Upper lobe of left lung (tissue), 6 donors: ENCODE results near the gene RHBG. TPM values are rescaled to one million over a fixed set of nuclear protein-coding genes. Genes with fewer than 3 reads are reported as not detected.

Experiments used
- ATAC-seq, 2 donors: fragments of 200-7000 bp; cut with Tn5 transposase; one replicate each; pipeline ENCODE4 v1.9.1; 2022; ENCODE audit warnings: mild to moderate bottlenecking in 2 of 2, moderate library complexity in 2 of 2; ENCODE audit not compliant: low FRiP score in 2 of 2
- DNase-seq, 2 donors: peaks; one replicate each; pipeline ENCODE4 v3.0.0-alpha.2; 2019 to 2020
- H3K27ac ChIP-seq, 4 donors: fragments of 200-600 bp; sonication (generic); one replicate each; pipeline ENCODE4 v1.5.1; 2016 to 2019
- H3K27me3 ChIP-seq, 4 donors: fragments of 200-600 bp; sonication (generic); one replicate each; pipeline ENCODE4 v1.5.1; 2017 to 2019
- H3K36me3 ChIP-seq, 4 donors: fragments of 200-600 bp; sonication (generic); one replicate each; pipeline ENCODE4 v1.5.1; 2016 to 2019
- H3K4me1 ChIP-seq, 4 donors: fragments of 200-600 bp; sonication (generic); one replicate each; pipeline ENCODE4 v1.5.1; 2018 to 2019
- H3K4me3 ChIP-seq, 4 donors: fragments of 200-600 bp; sonication (generic); one replicate each; pipeline ENCODE4 v1.5.1; 2017 to 2019; ENCODE audit warnings: mild to moderate bottlenecking in 2 of 4, moderate library complexity in 1 of 4
- H3K9me3 ChIP-seq, 4 donors: fragments of 200-600 bp; sonication (generic); one replicate each; pipeline ENCODE4 v1.5.1; 2018 to 2019
- EP300 ChIP-seq, 4 donors: sonication (generic); formaldehyde crosslinking; IDR thresholded peaks; one replicate each; pipeline ENCODE4 v1.5.1; 2017; ENCODE audit warnings: antibody characterized with exemption in 4 of 4, control low read depth in 2 of 4
- POLR2A ChIP-seq, 4 donors: fragments of 450-650 bp; IDR thresholded peaks; one replicate each; pipeline ENCODE4 v1.5.1; 2016 to 2017; ENCODE audit warnings: antibody characterized with exemption in 4 of 4, mild to moderate bottlenecking in 2 of 4
- POLR2AphosphoS5 ChIP-seq, 2 donors: sonication (generic); formaldehyde crosslinking; IDR thresholded peaks; one replicate each; pipeline ENCODE4 v1.5.1; 2017; ENCODE audit warnings: antibody characterized with exemption in 2 of 2
- WGBS, 2 donors: methylation state at CpG; one replicate each; pipeline ENCODE4 v1.1.5; 2017 to 2018; 5-methylcytosine and 5-hydroxymethylcytosine counted together
- total RNA-seq, 6 donors: library from RNA; depleted of rRNA in 4 of 6; stranded (reverse); fragments of >200 nt in 4 of 6; gene quantifications; one replicate each; pipeline versions ENCODE4 v1.1.0 to v1.2.1, GENCODE V29; 2016 to 2021
- TF ChIP-seq, protein P1 (sequence below), 6 experiments: fragments of 450-650 bp in 4 of 6; fragments of 200-600 bp in 2 of 6; sonication (generic) in 2 of 6; IDR thresholded peaks; one replicate each; pipeline ENCODE4 v1.5.1; 2016 to 2019; ENCODE audit warnings: antibody characterized with exemption in 6 of 6
- donor health status: DM: no; HTN: no; CAD: no; lungs with moderate emphysema.
- donor health status: DM: no; HTN: yes; CAD: no; lungs with severe emphysema.

Gene RHBG
- total RNA-seq, 6 donors from 2014 or later: 0.24 TPM; not detected in 5

DNA sequence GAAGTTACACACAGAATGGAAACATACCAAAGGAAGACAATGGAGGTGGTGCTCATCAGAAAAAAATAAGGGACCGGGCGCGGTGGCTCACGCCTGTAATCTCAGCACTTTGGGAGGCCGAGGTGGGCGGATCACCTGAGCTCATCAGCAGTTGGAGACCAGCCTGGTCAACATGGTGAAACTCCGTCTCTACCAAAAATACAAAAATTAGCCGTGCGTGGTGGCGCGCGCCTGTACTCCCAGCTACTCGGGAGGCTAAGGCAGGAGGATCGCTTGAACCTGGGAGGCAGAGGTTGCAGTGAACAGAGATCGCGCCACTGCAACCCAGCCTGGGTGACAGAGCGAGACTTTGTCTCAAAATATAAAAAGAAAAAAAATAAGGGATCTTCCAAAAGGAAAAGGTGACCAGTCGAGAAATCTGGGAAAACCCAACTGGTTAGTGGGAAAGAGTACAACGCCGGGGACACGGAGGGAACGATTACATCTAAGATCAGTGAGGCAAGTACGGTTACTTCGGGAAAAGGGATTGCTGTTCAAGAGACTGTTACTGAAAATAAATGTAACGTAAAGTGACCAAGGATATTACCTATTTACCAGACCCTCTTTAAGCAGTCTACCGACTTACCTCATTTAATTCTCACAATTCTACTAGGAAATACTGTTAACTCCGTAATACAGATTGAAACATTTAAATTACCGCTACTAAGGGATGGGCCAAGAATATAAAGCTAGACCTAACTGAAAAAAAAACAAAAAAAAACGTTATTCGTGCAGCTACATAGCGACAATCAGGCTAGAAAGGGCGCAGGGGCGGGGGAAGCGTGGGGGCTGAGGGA, 31.7 kb upstream of the RHBG start:
- TF ChIP-seq, protein P1, sequence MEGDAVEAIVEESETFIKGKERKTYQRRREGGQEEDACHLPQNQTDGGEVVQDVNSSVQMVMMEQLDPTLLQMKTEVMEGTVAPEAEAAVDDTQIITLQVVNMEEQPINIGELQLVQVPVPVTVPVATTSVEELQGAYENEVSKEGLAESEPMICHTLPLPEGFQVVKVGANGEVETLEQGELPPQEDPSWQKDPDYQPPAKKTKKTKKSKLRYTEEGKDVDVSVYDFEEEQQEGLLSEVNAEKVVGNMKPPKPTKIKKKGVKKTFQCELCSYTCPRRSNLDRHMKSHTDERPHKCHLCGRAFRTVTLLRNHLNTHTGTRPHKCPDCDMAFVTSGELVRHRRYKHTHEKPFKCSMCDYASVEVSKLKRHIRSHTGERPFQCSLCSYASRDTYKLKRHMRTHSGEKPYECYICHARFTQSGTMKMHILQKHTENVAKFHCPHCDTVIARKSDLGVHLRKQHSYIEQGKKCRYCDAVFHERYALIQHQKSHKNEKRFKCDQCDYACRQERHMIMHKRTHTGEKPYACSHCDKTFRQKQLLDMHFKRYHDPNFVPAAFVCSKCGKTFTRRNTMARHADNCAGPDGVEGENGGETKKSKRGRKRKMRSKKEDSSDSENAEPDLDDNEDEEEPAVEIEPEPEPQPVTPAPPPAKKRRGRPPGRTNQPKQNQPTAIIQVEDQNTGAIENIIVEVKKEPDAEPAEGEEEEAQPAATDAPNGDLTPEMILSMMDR (IDR thresholded peaks at IDR 0.05): no peak
- TF ChIP-seq EP300 (IDR thresholded peaks at IDR 0.05): no peak
- TF ChIP-seq POLR2AphosphoS5 (IDR thresholded peaks at IDR 0.05): no peak
- TF ChIP-seq POLR2A (IDR thresholded peaks at IDR 0.05): no peak
- Histone ChIP-seq H3K4me3 (peak overlapping the region; percentile 71 to 96 (median 78)), H3K36me3 (peaks cover 12 to 36% (median 32%) of the 10 kb centered on the region in 4 donors), H3K9me3 (no peaks in the 10 kb centered on the region), H3K27ac (peak overlapping the region; percentile 63 to 89 (median 73)), H3K27me3 (no peaks in the 10 kb centered on the region), H3K4me1 (peaks cover 12 to 21% (median 18%) of the 10 kb centered on the region in 4 donors)
- WGBS, 2 donors: 36 to 43% methylated on average over 34 of the region's 34 CpGs
- ATAC-seq: no peak
- no peak for DNase-seq

DNA sequence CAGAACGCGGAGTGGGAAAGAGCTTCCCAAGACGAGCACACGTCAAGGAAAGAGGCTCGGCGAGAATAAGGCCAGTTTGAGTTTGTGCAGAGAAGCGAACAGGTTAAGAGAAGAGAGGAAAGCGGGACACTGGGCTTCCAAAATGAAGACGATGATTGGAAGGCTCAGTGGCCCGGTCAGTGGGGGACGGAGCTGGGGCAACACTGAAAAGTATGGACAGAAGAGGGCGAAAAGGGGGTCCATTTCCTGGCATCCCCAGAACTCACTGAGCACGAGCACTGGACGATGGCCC, 31.2 kb upstream of the RHBG start:
- TF ChIP-seq, protein P1 (IDR thresholded peaks at IDR 0.05): no peak
- TF ChIP-seq EP300 (IDR thresholded peaks at IDR 0.05) (no peak), POLR2A (IDR thresholded peaks at IDR 0.05) (no peak), POLR2AphosphoS5 (IDR thresholded peaks at IDR 0.05) (no peak)
- Histone ChIP-seq H3K4me1 (peaks cover 12 to 21% (median 18%) of the 10 kb centered on the region in 4 donors), H3K36me3 (peaks cover 9 to 31% (median 27%) of the 10 kb centered on the region in 4 donors), H3K9me3 (no peaks in the 10 kb centered on the region), H3K4me3 (peak overlapping the region; percentile 71 to 96 (median 78)), H3K27me3 (no peaks in the 10 kb centered on the region), H3K27ac (peak overlapping the region; percentile 63 to 89 (median 73))
- 0% methylated on average over 14 of the region's 14 CpGs for WGBS, 2 donors
- ATAC-seq (peak in 1 of 2 donors; percentile 44), DNase-seq (peak in 1 of 2 donors; percentile 25)

DNA sequence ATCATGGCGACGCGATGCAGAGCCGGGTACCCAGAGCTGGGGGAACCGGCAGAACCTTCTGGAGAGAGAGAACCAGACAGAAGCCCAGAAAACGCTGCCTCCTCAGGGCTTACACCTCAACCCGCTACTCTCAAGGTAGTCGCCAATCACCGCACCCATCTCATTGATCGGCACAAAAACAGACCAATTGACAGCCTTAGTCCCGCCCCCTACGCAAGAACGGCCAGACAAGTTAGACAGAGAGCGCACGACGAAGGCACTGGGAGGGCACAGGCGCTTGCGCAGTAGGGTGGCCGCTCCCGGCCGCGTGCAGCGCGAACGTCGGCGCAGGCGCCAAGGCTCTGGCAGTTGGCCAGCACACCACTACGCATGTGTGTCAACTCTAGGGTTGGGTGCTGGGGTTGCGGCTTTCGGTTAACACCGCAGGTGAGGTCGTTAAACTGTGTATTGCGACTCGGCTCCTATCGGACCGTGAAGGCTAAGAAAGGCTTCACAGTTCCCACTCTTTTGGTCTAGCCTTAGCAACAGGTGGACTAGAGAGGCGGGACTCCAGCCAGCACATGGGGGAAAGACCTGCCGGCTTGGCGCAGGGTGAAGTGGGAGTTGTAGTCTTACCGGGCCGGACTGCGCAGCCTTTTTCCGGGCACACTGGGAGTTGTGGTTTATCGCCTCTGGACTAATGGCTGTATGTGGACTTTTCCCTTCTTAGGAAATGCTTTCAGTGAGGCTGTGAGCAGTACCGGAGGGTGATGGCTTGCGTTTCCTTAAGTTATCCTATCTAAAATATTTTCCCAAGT, 30.6 kb upstream of the RHBG start, which contains the start of the genes CCT3 and TSACC:
TSS of gene CCT3 (minus strand) at position 113 of the 797 bp plus-strand sequence. CDS start at position 5, 108 bp downstream.
TSS of gene TSACC (plus strand) at position 347 of the 797 bp plus-strand sequence. CDS start 1,232 bp downstream, outside the sequence.
- H3K4me1 ChIP-seq: peaks cover 12 to 21% (median 18%) of the 10 kb centered on the region in 4 donors
- no peaks in the 10 kb centered on the region for H3K9me3 ChIP-seq
- H3K27ac ChIP-seq: peak within 1 kb of the TSS; percentile 66 to 89 (median 76)
- 0% methylated on average over 12 to 26 of the region's 47 CpGs for WGBS, 2 donors
- H3K27me3 ChIP-seq: no peaks in the 10 kb centered on the region
- peak; percentile 98 to 99 for ATAC-seq
- H3K36me3 ChIP-seq: peaks cover 6 to 25% (median 21%) of the 10 kb centered on the region in 4 donors
- TF ChIP-seq POLR2A (IDR thresholded peaks at IDR 0.05): peak in 2 of 4 donors; percentile 26 to 72
- peak; percentile 57 to 72 for TF ChIP-seq POLR2AphosphoS5 (IDR thresholded peaks at IDR 0.05)
- TF ChIP-seq, protein P1 (IDR thresholded peaks at IDR 0.05): peak in 2 of 6 experiments; percentile 12 to 37
- TF ChIP-seq EP300 (IDR thresholded peaks at IDR 0.05): no peak
- H3K4me3 ChIP-seq: peak within 1 kb of the TSS; percentile 74 to 96 (median 84)
- peak; percentile 98 to 100 for DNase-seq

DNA sequence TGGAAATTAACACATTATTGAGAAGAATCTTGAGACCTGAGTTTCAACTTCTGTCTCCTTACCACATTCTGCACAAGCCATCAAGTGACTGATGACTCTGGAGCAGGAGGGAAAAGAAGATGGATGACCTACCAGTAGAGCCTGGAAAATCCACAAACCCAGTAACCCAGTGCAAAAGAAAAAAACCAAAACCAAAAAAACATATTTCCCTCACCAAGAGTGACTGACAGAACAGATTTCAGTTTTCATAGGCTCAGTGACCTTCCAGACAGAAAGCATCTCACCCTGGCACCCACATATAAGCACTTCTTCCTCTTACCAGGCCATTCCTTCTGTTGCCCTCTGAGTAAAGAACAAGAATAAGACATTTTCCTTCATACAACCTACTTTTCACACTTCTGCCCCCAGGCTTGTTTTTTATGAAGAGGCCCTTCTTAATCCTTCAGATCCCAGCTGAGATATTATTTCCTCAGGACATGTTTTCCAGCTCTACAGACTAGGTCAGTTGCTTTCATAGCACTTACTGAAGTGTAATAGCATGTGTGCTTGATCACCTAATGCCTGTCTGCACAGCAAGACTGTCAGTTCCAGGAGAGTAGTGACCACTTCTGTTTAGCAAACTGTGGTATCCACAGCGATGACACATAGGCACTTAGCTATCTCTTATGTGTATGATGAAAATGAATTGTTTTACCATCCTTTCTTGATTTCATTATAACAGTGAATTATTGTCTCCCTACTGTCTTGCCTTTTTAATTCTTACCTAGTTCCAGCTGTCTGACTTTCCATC, 26.6 kb upstream of the RHBG start:
- H3K36me3 ChIP-seq: no peaks in the 10 kb centered on the region
- H3K4me1 ChIP-seq: peaks cover 0 to 1% (median under 1%) of the 10 kb centered on the region in 4 donors
- H3K4me3 ChIP-seq: no peak overlapping the region
- ATAC-seq (no peak), DNase-seq (no peak)
- no peaks in the 10 kb centered on the region for H3K9me3 ChIP-seq
- H3K27me3 ChIP-seq: no peaks in the 10 kb centered on the region
- TF ChIP-seq, protein P1 (IDR thresholded peaks at IDR 0.05): no peak
- TF ChIP-seq POLR2A (IDR thresholded peaks at IDR 0.05) (no peak), EP300 (IDR thresholded peaks at IDR 0.05) (no peak), POLR2AphosphoS5 (IDR thresholded peaks at IDR 0.05) (no peak)
- WGBS, 2 donors: 82 to 96% methylated on average over 1 of the region's 1 CpG
- H3K27ac ChIP-seq: no peak overlapping the region
